Panc1 (cell line): ENCODE data around the gene BAHCC1. TPM values are rescaled to one million over a fixed set of nuclear protein-coding genes. Genes with fewer than 3 reads are reported as not detected.

Experiments used
- ATAC-seq: fragments of 200-7000 bp; cut with Tn5 transposase; 2 replicates; pipeline ENCODE4 v1.9.1; 2020; ENCODE audit warnings: mild to moderate bottlenecking, moderate library complexity
- BruUV-seq: library from RNA; stranded (reverse); fragments of 400-500 nt; replicated peaks from 2 replicates; lab custom pipeline; 2021; lab: Mats Ljungman, UMichigan
- CTCF ChIA-PET: fragments of 300-600 bp; sonication (Branson Sonifier 250); formaldehyde crosslinking; loops from one replicate; lab custom pipeline; 2022; ENCODE audit warnings: antibody characterized with exemption; lab: Charles Lee
- POLR2A ChIA-PET: fragments of 300-600 bp; sonication (Branson Sonifier 250); formaldehyde crosslinking; loops from one replicate; lab custom pipeline; 2022; ENCODE audit warnings: antibody characterized with exemption; lab: Charles Lee
- DNase-seq: peaks from one replicate; pipeline ENCODE4 v3.0.0-alpha.2; 2010; ENCODE audit warnings: low read depth, low spot score
- H3K27ac ChIP-seq: 2 replicates; pipeline ENCODE4 v1.5.1; 2011; ENCODE audit warnings: mild to moderate bottlenecking, low read length, inconsistent platforms
- H3K27me3 ChIP-seq: fragments of 200-500 bp; sonication (Bioruptor generic); 2 replicates; pipeline ENCODE4 v1.6.0; 2014; ENCODE audit warnings: low read length, inconsistent platforms; ENCODE audit not compliant: control insufficient read depth, insufficient read depth
- H3K36me3 ChIP-seq: fragments of 200-500 bp; sonication (Bioruptor generic); 2 replicates; pipeline ENCODE4 v1.5.1; 2014; ENCODE audit warnings: inconsistent platforms, mild to moderate bottlenecking, low read length, moderate library complexity; ENCODE audit not compliant: control insufficient read depth, insufficient read depth
- H3K4me1 ChIP-seq: 2 replicates; pipeline ENCODE4 v1.5.1; 2011; ENCODE audit warnings: inconsistent platforms, mild to moderate bottlenecking, low read length, moderate library complexity; ENCODE audit not compliant: control insufficient read depth, insufficient read depth
- H3K4me3 ChIP-seq, 2 experiments: 2 replicates each; pipeline ENCODE4 v1.5.1; 2011 to 2012; ENCODE audit warnings: low read depth in 2 of 2, low read length in 2 of 2, mild to moderate bottlenecking in 2 of 2, inconsistent platforms in 1 of 2, moderate library complexity in 1 of 2
- H3K9me3 ChIP-seq: fragments of 200-500 bp; sonication (Bioruptor generic); 2 replicates; pipeline ENCODE4 v1.5.1; 2014; ENCODE audit warnings: low read depth, mild to moderate bottlenecking, inconsistent platforms, low read length, moderate library complexity; ENCODE audit not compliant: control insufficient read depth, insufficient read depth
- CTCF ChIP-seq: fragments of 450-650 bp; IDR thresholded peaks from 2 replicates; pipeline ENCODE4 v1.5.1; 2017; ENCODE audit warnings: mild to moderate bottlenecking
- POLR2AphosphoS5 ChIP-seq: IDR thresholded peaks from 2 replicates; pipeline ENCODE4 v1.6.1; 2012; ENCODE audit warnings: mild to moderate bottlenecking, low read depth, low read length, moderate library complexity
- REST ChIP-seq, 2 experiments: IDR thresholded peaks; 2 replicates each; pipeline ENCODE4 v1.6.1; 2011 to 2012; ENCODE audit warnings: low read depth in 2 of 2, control low read depth in 1 of 2, low read length in 1 of 2, mild to moderate bottlenecking in 1 of 2, moderate library complexity in 1 of 2; ENCODE audit not compliant: insufficient read depth in 1 of 2
- SIN3A ChIP-seq: IDR thresholded peaks from 2 replicates; pipeline ENCODE4 v1.6.1; 2012; ENCODE audit warnings: low read depth, mild to moderate bottlenecking, low read length, moderate library complexity, borderline replicate concordance; ENCODE audit not compliant: insufficient read depth
- in situ Hi-C: cut with HindIII; loops from 2 replicates; pipeline ENCODE4 v1.10.0; 2016; ENCODE audit warnings: low sequenced_read_pairs, low pct_unique_long_range_greater_than_20kb
- intact Hi-C: fragments of 100-400 bp; cut with micrococcal nuclease; formaldehyde crosslinking; loops from one replicate; pipeline ENCODE4 v1.10.0; 2022; ENCODE audit not compliant: unreplicated experiment
- total RNA-seq: library from RNA; stranded (reverse); gene quantifications from one replicate; pipeline ENCODE4 v1.2.1, GENCODE V29; 2021; ENCODE audit not compliant: unreplicated experiment

BAHCC1 gene
- total RNA-seq, 1 experiment from 2014 or later = 77.4 TPM

GRCh38 chr17:81487089-81487486 lies 91.8 kb downstream of the BAHCC1 start:
- TF ChIP-seq CTCF = no peak
- H3K27me3 ChIP-seq = no peaks in the 10 kb centered on the region
- CTCF ChIA-PET = interaction anchor here (0.6 kb wide), 1 partner anchor 18 kb away, joined by 3 read pairs; no protein-coding TSS in a partner anchor
- H3K27ac ChIP-seq = peak overlapping the region; percentile 83
- in situ Hi-C loops = no loop called here
- H3K9me3 ChIP-seq = no peaks in the 10 kb centered on the region
- intact Hi-C loops = loop anchor here (5.0 to 10.0 kb wide), 2 partner anchors 85 to 232 kb away; no protein-coding TSS in a partner anchor
- H3K36me3 ChIP-seq = no peaks in the 10 kb centered on the region; the same call in 1 of the 2 replicates
- POLR2A ChIA-PET = no interaction called here
- ATAC-seq (no peak), DNase-seq (no peak)
- peak overlapping the region; percentile 52 to 62 for H3K4me3 ChIP-seq
- peaks cover 53% of the 10 kb centered on the region for H3K4me1 ChIP-seq
- BruUV-seq = no TSS peak

GRCh38 chr17:81487487-81488275 lies 92.4 kb downstream of the BAHCC1 start:
- ChIA-PET POLR2A (no interaction called here), CTCF (no interaction called here)
- no peaks in the 10 kb centered on the region for H3K27me3 ChIP-seq
- peak overlapping the region; percentile 85 for H3K27ac ChIP-seq
- BruUV-seq = no TSS peak
- peak overlapping the region; percentile 52 to 62 for H3K4me3 ChIP-seq
- intact Hi-C loops = loop anchor here (5.0 to 10.0 kb wide), 2 partner anchors 85 to 233 kb away; no protein-coding TSS in a partner anchor
- no peak for TF ChIP-seq CTCF
- TF ChIP-seq SIN3A = peak; percentile 53; the same call in 1 of the 2 replicates
- TF ChIP-seq POLR2AphosphoS5 = peak; percentile 82
- DNase-seq (no peak), ATAC-seq (peak; percentile 80)
- in situ Hi-C loops = no loop called here
- peaks cover 49% of the 10 kb centered on the region for H3K4me1 ChIP-seq
- H3K36me3 ChIP-seq = no peaks in the 10 kb centered on the region; the same call in 1 of the 2 replicates
- no peaks in the 10 kb centered on the region for H3K9me3 ChIP-seq

- intact Hi-C loops (loop anchor here (5.0 to 10.0 kb wide), 2 partner anchors 86 to 234 kb away; no protein-coding TSS in a partner anchor), in situ Hi-C loops (no loop called here)
- ChIA-PET POLR2A (interaction anchor here (0.8 kb wide), 1 partner anchor 10 kb away, joined by 6 read pairs; no protein-coding TSS in a partner anchor), CTCF (no interaction called here)
- H3K4me1 ChIP-seq = peaks cover 42% of the 10 kb centered on the region
- TF ChIP-seq REST (IDR thresholded peaks at IDR 0.05; ENCODE audit: insufficient read depth in 1 of 2, low read depth in 2 of 2, low read length in 1 of 2) (no peak), CTCF (no peak), SIN3A (peak; percentile 11; the same call in 1 of the 2 replicates)
- no peaks in the 10 kb centered on the region; the same call in 1 of the 2 replicates for H3K36me3 ChIP-seq
- BruUV-seq = TSS peak; percentile 72
- peak overlapping the region; percentile 52 to 62 for H3K4me3 ChIP-seq
- no peak for DNase-seq
- H3K9me3 ChIP-seq = no peaks in the 10 kb centered on the region
- no peaks in the 10 kb centered on the region for H3K27me3 ChIP-seq
- peak overlapping the region; percentile 85 for H3K27ac ChIP-seq
- ATAC-seq = peak; percentile 2; the same call in 1 of the 2 replicates
Observed at GRCh38 chr17:81488276-81488860, 93.1 kb downstream of the BAHCC1 start.
